GM10266 (cell line): Measurements from ENCODE around the gene NCKAP5L.

Source experiments
- DNase-seq: peaks from one replicate; pipeline ENCODE4 v3.0.0; 2012; ENCODE audit errors: extremely low spot score
- TF ChIP-seq, protein P1 (sequence below): IDR thresholded peaks from 2 replicates; pipeline ENCODE4 v1.5.1; 2012; ENCODE audit warnings: mild to moderate bottlenecking, low read depth; ENCODE audit not compliant: control insufficient read depth, insufficient read depth; ENCODE audit errors: missing control alignments

Gene NCKAP5L

DNA sequence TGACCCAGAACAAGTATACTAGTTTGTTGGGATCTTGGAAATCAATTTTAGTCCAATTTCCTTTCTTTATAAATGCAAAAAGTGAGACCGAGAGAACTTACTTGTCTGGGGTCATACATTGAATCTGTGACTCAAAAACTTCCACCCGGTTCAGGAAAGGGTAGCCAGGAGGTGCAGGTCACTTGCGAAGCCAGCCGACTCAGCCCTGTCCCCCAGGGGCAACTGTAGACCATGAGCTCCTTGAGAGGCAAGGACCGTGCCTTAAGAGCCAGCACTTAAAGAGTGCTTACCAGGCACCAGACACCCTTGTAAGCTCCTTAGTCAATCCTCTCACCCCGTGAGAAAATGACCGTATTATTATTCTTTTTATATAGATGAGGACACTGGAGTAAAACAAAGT is 15.2 kb upstream of the NCKAP5L start:
- DNase-seq = no peak
- TF ChIP-seq, protein P1, sequence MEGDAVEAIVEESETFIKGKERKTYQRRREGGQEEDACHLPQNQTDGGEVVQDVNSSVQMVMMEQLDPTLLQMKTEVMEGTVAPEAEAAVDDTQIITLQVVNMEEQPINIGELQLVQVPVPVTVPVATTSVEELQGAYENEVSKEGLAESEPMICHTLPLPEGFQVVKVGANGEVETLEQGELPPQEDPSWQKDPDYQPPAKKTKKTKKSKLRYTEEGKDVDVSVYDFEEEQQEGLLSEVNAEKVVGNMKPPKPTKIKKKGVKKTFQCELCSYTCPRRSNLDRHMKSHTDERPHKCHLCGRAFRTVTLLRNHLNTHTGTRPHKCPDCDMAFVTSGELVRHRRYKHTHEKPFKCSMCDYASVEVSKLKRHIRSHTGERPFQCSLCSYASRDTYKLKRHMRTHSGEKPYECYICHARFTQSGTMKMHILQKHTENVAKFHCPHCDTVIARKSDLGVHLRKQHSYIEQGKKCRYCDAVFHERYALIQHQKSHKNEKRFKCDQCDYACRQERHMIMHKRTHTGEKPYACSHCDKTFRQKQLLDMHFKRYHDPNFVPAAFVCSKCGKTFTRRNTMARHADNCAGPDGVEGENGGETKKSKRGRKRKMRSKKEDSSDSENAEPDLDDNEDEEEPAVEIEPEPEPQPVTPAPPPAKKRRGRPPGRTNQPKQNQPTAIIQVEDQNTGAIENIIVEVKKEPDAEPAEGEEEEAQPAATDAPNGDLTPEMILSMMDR = no peak

DNA sequence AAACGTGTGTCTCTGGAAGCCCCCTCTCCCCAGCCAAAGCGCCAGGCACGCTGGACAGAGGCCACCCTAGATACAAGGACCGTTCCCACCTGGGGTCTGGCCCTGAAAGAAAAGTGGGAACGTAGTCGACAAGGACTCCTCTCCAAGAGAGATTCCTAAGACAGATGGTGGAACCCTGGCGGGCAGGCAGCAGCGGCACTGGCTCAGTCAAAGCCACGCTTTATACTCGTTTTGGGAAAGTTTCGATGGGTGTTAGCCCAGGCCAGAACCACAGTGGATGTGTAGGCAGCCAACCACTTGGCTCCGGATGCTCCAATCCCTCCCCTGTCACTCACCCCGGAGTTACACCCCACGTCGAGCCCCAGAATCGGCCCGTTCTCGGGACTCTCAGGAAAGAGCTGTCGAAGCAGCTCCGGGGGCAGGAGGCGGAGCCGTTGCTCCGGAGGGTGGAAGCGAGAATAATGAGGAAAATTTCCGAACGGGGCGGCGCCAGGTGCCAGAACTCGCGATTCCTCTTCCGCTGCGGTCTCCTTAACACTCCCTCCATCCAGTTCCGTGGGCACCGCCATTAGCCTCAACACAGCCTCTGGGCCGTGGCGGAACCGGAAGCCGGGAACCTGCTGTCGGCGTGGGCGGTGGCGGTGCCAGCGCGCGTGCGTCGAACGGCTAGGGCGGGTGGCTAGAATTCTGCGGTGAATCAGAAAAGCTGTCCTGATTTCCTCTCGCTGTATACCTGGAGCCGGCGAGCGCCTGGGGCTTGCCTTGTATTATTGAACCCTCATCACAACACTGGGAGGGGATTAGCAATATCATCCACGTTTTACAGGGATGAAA is 14.5 kb upstream of the NCKAP5L start, which contains the start of gene BCDIN3D:
Gene BCDIN3D (minus strand): TSS at position 588 of the 834 bp plus-strand sequence. CDS start 19 bp downstream, at position 569.
- TF ChIP-seq, protein P1 = no peak
- DNase-seq = peak; percentile 84

DNA sequence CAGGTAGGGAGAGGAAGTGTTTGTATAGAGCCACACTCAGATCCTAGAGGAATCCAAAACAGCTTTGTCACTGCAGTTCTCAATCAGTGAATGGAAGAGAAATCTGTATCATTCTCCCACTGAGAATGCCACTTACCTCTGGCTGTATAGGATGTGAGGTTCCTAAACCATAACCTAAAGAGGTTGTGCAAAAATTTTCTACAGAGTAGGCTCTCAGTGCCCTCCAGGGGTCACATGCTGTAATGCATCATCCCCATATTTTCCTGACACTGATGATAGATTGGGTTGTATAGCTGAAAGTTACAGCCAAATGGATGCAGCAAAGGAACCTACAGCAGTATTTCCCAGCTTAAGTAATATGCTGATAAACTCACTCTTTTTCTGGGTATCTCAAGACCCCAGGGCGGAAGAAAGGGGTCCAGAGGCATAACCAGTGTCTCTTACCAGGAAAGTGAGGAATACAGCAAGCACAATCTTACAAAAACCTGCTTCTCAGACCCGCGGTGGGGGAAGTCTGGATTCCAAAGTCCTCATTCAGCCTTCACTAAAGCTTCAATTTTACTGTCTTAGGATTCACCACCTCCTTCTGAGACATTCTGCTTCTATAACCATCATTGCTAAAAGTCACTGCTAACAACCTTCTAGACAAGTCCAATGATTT is 10.9 kb upstream of the NCKAP5L start:
- TF ChIP-seq, protein P1 = peak; percentile 71
- peak; percentile 42 for DNase-seq

DNA sequence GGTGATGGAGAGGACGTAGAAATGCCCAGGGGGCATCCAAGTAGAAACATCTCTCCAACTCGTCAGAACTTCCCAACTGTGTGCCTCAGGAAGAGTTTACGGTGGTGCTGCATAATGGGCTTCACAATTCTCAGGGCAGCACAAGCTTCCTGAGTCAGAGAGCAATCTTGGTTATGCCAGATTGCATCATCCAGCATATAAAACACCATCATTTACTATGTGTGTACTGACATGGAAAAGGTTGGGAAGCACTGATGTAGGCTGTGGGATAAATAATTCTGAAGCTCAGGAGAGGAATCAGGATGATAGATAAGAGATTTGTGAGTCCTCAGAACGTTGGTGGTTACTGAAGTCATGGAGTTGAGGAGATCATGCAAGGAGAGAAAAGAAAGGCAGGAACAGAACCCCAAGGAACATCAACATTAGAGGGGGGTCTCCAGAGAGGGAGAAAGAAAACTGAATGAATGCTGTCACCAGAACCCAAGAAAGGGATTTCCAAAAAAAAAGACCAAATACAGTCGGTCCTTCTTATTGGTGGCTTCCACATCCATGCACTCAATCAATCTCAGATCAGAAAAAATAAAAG is 4.7 kb upstream of the NCKAP5L start:
- TF ChIP-seq, protein P1 = no peak
- DNase-seq = no peak

DNA sequence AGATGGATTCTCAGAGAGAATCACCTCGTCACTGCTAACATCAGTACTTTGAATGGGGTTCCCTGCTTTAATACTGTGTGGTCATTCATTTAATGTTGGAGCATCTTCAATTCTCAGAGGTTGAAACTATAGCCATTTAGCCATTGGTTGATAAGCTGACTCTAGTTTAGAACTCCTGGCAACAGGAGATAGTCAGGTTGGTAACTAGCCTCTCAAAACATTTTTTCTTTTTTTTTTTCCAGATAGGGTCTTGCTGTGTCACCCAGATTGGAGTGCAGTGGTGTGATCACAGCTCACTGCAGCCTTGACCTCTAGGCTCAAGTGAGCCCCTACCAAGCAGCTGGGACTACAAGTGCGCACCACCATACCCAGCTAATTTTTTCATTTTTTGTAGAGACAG is 3.5 kb upstream of the NCKAP5L start:
- TF ChIP-seq, protein P1 = no peak
- DNase-seq = no peak

DNA sequence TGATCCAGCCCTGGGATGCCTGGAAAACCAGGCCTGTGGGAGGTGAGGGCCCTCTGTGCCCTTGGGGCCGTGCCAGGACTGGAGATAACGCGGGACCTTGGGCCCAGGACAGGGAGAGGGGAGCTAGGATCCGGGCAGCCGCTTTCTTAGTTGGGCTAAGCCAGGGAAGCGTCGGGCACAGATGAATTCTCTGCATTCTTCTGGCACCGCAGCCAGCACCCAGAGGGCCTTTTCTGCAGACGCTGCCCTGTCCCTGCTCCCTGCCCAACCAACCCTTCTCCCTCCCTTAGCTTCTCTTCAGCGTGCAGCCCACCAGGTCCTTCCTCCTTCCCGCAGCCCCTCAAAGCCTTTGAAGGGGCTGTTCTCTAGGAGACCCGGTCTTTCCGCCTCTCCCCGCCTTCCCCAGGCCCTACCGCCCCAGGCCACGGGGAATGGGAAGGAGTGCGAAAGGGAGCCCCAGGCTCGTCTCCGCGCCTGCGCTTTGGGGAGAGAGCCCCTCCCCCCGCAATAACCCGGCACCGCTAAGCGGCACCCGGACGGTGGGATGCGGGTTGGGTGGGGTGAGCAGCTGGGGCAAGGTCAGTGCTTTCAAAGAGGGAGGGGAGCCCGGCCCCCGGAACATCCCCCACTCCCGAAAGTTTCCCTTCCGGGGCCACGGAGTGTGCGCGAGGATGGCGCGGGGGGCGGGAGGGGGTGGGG is 663 bp downstream of the NCKAP5L start:
- DNase-seq = peak; percentile 65
- TF ChIP-seq, protein P1 = no peak
